NCI-H82 (cell line): ENCODE measurements around the gene SNX32.
A peak's percentile ranks its signal among the peaks of the same experiment; 100 is the strongest.

Experiments used
- DNase-seq: peaks from one replicate; lab custom pipeline; 2025; lab: John Stamatoyannopoulos, UW

SNX32 gene

GRCh38 chr11:65867284-65868071 is 33.7 kb downstream of the SNX32 start:
- DNase-seq: no peak

DNA sequence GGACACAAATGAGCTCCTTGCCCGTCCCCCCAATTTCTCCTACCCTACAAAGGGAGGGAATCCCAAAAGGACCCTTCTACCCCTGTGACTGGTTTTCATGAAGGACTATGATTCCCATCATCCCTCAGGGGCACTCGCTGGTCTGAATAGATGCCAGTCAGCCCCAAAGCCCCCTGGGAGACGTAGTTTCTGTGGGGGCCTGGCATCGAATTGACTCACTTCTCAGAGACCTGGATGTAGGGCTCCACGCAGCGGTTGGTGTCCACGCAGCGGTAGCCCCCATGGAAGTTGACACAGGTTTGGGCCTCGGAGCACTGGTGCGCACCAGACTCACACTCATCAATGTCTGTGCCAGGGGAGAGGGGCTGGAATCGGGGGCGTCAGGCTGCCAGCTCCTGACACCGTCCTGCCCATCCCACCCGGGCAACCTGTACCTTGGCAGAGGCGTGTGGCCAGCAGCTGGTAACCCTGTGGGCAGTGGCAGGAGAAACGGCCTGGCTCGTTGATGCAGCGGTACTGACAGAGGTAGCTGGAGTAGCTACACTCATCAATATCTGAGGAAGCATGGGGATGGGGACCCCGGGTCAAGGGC is 34.4 kb downstream of the SNX32 start:
- peak; percentile 51 for DNase-seq

GRCh38 chr11:65868907-65869306 is 35.1 kb downstream of the SNX32 start:
- DNase-seq: no peak

DNA sequence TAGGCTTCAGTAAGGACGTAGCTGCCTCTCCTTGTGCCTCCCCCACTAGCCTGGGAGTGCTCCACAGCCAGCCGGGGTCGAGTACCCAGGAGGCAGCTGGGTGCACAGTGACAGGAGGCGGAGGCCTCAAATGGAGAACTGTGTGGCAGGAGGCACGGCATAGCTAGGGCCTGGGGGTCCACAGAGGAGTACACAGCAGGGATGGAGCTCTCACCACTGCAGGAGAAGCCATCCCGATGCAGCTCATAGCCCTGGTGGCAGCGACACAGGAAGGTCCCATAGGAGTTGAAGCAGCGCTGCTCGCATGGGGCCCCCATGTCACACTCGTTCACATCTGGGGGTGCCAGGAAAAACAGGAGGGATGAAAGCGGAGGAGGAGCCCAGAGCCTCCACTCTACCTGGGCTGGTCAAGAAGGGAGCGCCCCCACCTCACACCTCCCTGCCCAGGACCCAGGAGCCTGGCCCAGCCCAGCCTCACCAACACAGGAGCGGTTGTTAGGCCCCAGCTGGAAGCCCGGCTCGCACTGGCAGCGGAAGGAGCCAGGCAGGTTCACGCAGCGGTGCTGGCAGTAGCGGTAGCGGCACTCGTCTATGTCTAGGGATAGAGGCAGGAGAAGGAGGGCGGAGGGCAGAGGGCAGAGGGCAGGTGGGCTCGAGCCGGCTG is 36.0 kb downstream of the SNX32 start:
- no peak for DNase-seq

GRCh38 chr11:65870307-65870658 is 36.5 kb downstream of the SNX32 start:
- no peak for DNase-seq

GRCh38 chr11:65870706-65871681 is 37.2 kb downstream of the SNX32 start:
- DNase-seq: no peak

GRCh38 chr11:65871811-65872548 is 38.2 kb downstream of the SNX32 start:
- DNase-seq: no peak

DNA sequence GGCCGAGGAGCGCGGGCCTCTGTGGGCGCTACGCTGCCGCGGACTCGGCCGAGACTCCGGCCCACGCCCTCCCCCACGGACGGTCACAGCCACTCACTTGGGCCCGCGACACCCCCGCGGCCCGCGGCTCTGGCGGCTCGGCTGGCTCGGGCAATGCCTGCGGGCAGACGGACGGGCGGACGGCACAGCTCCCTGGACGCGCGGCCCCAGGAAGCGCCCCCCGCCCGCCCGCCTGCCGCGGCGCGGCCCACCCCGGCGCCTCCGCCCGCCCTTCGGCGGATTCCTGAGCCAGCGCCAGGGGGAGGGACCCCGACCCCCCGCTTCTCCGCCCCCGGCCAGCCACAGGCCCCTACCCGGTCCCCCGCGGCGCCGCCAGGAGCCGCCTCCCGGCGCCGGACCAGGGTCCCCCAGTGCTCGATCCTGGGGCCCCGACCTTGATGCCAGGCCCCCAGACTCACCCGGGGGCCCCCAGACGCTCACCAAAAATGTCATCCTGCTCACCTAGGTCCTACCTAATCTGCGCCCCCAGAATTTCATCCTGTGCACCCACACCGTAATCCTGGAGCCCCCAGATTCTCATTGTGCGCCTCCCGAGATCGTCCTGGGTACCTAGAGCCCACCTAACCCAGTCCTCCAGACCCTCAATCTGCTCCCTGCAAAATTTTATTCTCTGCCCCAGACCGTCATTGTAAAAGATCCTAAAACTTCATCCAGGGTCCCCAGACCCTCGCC is 39.0 kb downstream of the SNX32 start, which contains the start of gene EFEMP2:
Gene EFEMP2 (minus strand): TSS at position 215 of the 732 bp plus-strand sequence. CDS start 446 bp downstream, outside the sequence.
- DNase-seq: no peak

GRCh38 chr11:65873318-65874156 is 39.8 kb downstream of the SNX32 start:
- peak; percentile 95 for DNase-seq

DNA sequence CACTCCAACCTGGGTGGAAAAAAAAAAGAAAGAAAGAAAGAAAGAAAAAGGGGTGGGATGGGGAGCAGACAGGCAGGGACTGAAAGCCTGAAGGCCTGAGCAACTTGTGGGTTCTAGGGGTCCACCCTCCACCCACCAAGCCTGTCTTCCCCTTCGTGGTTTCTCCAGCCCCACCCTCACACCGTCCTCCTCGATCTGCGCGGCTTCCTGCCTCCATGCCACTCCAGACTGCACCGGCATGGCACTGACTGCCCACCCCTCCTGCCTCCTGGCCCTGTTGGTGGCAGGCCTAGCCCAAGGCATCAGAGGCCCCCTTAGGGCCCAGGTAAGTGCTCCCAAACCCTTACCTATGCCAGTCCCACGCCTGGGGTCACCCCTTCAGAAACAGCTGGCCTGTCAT is 45.9 kb downstream of the SNX32 start, which contains the start of gene CTSW:
Gene CTSW (plus strand): TSS at position 221 of the 400 bp plus-strand sequence. CDS start 18 bp downstream, at position 239.
- DNase-seq: no peak

DNA sequence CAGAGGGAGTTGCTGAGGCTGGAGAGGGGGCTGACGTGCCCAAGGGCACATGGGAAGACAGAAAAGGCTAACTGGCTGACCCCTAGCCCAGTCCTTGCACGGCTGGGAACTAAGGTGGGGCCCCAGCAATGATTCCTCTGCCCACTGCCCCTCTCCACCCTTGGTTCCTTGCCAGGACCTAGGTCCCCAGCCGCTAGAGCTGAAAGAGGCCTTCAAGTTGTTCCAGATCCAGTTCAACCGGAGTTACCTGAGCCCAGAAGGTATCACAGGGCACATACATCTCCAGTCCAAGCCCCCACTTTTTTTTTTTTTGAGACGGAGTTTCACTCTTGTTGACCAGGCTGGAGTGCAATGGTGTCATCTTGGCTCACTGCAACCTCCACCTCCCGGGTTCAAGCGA is 46.3 kb downstream of the SNX32 start:
- DNase-seq: no peak

DNA sequence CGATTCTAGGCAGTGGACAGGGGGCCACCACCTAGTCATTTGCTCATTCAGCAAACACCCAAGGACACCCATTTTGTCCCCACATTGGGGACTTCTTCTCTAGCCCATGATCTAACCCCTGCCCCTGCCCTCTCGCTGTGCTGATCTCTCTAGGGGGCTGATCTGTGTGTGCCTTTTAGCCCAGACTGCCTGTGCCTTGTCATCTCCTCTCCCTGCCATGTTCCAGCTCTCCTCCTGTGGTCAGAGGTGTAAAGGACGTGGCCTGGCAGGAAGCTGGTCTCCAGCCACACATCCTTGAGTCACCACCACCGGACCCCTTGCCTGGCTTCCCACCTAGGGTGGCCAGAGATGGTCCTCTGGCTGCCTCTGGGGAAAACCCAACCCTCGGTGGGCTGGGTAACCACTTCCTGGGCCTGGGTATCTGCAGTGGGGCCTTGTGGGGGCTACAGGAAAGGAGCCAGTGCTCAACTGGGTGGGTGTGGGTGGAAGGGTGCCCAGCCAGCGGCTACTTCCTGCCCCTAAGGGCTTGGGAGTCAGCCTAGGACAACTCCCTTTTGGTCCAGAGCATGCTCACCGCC is 47.2 kb downstream of the SNX32 start:
- no peak for DNase-seq

DNA sequence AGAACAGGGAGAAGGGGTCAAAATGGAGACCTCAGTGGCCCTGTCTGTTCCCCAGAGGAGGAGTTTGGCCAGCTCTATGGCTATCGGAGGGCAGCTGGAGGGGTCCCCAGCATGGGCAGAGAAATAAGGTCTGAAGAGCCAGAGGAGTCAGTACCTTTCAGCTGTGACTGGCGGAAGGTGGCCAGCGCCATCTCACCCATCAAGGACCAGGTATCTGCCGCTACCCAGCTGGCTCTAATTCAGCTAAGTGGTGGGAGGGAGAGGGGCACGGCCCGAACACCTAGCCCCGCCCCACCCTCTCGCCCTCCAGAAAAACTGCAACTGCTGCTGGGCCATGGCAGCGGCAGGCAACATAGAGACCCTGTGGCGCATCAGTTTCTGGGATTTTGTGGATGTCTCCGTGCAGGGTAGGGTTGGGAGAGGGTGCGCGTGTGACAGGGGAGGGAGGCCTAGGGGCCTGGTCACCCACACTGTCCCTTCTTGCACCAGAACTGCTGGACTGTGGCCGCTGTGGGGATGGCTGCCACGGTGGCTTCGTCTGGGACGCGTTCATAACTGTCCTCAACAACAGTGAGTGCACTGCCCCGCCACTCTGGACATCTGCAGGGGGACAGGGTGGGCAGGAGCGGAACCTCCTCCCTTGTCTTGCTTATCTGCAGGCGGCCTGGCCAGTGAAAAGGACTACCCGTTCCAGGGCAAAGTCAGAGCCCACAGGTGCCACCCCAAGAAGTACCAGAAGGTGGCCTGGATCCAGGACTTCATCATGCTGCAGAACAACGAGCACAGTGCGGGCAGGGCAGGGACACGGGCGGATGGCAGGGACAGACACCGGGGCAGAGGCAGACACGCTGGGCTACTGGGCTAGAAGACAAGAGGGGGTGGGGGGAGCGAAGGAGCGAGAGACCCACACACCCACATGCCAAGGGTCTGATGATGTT is 48.6 kb downstream of the SNX32 start:
- no peak for DNase-seq

DNA sequence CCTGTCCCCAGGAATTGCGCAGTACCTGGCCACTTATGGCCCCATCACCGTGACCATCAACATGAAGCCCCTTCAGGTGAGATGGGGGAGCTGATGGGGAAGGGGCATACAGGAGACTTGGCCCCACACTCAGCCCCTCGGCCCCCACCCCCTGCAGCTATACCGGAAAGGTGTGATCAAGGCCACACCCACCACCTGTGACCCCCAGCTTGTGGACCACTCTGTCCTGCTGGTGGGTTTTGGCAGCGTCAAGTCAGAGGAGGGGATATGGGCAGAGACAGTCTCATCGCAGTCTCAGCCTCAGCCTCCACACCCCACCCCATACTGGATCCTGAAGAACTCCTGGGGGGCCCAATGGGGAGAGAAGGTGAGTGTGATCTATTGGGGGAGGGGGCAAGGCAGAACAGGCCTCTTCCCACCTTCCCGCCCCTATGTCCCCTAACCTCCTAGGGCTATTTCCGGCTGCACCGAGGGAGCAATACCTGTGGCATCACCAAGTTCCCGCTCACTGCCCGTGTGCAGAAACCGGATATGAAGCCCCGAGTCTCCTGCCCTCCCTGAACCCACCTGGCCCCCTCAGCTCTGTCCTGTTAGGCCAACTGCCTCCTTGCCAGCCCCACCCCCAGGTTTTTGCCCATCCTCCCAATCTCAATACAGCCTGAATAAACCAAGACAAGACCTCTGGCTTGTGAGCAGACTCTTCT is 49.4 kb downstream of the SNX32 start:
- no peak for DNase-seq

DNA sequence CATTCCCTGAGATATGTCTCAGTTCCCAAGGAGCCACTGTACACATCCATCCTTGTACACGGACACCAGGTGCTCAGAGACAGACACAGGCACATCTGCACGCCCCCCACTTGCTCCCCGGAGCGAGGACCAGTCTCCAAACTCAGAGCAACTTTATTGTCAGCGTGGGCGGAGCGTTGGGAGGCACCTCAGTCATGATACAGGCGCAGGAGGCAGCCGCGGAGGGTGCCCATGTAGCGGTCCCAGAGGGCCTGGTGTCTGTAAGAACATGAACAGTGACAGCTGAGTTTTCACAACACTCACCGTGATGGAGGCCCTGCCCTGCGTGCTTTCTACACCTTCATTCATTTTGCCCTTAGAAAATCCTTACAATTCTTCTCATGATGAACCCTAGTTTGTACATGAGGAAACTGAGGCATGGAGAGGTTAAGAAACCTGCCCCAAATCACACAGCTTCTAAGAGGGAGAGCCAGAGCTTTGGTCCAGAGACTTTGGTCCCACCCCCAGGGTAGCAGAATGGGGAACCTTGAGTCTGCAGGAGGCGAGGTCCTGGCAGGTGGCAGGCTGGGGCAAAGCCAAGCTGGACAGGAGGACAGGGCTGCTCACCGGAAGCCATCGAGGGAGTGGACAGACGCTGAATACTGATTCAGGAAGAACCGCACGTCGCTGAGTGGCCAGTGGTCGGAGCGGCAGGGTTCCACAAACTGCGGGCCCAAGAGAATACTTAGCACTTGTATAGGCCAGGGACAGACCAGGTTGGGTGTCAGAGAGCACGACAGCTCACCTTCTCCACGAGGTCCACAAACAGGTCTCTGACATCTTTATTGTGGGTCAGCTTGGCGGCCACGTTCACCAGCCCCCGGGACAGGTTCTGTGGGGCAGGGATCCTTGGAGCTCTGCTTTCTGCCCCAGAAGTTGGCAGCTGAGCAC is 50.3 kb downstream of the SNX32 start:
- DNase-seq: no peak

DNA sequence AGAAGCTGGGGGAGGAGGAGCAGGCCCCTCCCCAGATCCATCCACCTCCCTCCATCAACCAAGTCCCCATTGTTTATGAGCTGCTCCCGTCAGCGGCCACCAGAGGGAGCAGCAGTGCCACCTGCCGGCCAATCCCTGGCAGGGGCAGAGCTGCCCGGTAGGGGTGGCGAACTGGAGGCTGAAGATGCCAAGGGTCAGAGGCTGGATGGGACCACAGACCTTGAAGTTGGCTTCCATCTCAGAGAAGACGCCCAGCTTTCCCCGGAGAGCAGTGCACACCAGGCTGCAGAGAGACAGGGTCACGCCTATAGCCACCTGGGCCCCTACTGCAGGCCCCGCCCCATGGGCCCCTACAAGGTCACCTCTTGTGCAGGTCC is 50.9 kb downstream of the SNX32 start:
- DNase-seq: peak; percentile 74
